Measurements from ENCODE around the gene DTX1. TPM values are rescaled to one million over a fixed set of nuclear protein-coding genes. Genes with fewer than 3 reads are reported as not detected.

DTX1 gene
- total and polyA plus RNA-seq, 4 donors: 2.1 to 33.2 (median 10.0) TPM

DNA sequence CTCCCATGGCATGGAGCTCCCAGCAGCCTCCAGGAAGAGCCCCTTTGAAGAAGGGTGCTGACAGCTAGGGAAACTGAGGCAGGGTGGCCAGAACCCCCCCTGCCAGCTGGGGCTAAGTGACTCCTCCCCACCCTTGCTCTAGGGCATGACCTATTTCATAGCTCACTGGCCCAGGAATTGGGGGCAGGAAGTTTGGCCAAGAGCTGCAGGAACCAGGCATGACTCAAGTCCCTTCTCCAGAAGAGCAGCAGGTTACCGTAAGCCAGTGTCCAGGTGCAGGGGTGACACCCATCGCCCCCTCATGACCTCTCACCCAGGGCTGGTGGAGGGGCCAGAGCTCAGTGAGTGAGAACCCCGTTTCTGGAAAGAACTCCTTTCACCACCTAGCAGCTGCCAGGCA is 77.1 kb downstream of the DTX1 start:
- 79% methylated on average over 3 of the region's 3 CpGs for WGBS
- Histone ChIP-seq H3K9ac (ENCODE audit: low read depth in 1 of 2, low read length in 2 of 2) (no peak overlapping the region), H3K36me3 (ENCODE audit: control insufficient read depth in 4 of 4, insufficient read depth in 3 of 4, low read depth in 1 of 4, low read length in 3 of 4) (no peaks in the 10 kb centered on the region), H3K4me1 (ENCODE audit: control insufficient read depth in 4 of 4, insufficient read depth in 4 of 4, low read length in 3 of 4) (peaks cover 0 to 4% (median 3%) of the 10 kb centered on the region in 4 donors), H3K27ac (ENCODE audit: low read depth in 1 of 2, low read length in 2 of 2) (no peak overlapping the region), H3K9me3 (ENCODE audit: control insufficient read depth in 4 of 4, low read length in 3 of 4) (no peaks in the 10 kb centered on the region), H3K27me3 (ENCODE audit: control insufficient read depth in 4 of 4, insufficient read depth in 4 of 4, low read length in 3 of 4) (peaks cover 0 to 5% (median 1%) of the 10 kb centered on the region in 4 donors), H3K4me3 (ENCODE audit: low read depth in 1 of 3, low read length in 3 of 3) (no peak overlapping the region)
- DNase-seq (ENCODE audit: low spot score): no peak
- TF ChIP-seq NR2F2 (IDR thresholded peaks at IDR 0.05): no peak
- TF ChIP-seq HNF4A (conservative IDR thresholded peaks at IDR 0.05): no peak
- TF ChIP-seq FOXA1 (IDR thresholded peaks at IDR 0.05): no peak
- TF ChIP-seq, protein P1, sequence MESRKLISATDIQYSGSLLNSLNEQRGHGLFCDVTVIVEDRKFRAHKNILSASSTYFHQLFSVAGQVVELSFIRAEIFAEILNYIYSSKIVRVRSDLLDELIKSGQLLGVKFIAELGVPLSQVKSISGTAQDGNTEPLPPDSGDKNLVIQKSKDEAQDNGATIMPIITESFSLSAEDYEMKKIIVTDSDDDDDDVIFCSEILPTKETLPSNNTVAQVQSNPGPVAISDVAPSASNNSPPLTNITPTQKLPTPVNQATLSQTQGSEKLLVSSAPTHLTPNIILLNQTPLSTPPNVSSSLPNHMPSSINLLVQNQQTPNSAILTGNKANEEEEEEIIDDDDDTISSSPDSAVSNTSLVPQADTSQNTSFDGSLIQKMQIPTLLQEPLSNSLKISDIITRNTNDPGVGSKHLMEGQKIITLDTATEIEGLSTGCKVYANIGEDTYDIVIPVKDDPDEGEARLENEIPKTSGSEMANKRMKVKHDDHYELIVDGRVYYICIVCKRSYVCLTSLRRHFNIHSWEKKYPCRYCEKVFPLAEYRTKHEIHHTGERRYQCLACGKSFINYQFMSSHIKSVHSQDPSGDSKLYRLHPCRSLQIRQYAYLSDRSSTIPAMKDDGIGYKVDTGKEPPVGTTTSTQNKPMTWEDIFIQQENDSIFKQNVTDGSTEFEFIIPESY (IDR thresholded peaks at IDR 0.05): no peak
- TF ChIP-seq, protein P2, sequence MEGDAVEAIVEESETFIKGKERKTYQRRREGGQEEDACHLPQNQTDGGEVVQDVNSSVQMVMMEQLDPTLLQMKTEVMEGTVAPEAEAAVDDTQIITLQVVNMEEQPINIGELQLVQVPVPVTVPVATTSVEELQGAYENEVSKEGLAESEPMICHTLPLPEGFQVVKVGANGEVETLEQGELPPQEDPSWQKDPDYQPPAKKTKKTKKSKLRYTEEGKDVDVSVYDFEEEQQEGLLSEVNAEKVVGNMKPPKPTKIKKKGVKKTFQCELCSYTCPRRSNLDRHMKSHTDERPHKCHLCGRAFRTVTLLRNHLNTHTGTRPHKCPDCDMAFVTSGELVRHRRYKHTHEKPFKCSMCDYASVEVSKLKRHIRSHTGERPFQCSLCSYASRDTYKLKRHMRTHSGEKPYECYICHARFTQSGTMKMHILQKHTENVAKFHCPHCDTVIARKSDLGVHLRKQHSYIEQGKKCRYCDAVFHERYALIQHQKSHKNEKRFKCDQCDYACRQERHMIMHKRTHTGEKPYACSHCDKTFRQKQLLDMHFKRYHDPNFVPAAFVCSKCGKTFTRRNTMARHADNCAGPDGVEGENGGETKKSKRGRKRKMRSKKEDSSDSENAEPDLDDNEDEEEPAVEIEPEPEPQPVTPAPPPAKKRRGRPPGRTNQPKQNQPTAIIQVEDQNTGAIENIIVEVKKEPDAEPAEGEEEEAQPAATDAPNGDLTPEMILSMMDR (IDR thresholded peaks at IDR 0.05; ENCODE audit: low read depth, low read length, missing input control): no peak
- no peak for TF ChIP-seq FOXA2 (IDR thresholded peaks at IDR 0.05)
- TF ChIP-seq, protein P3, sequence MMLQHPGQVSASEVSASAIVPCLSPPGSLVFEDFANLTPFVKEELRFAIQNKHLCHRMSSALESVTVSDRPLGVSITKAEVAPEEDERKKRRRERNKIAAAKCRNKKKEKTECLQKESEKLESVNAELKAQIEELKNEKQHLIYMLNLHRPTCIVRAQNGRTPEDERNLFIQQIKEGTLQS (IDR thresholded peaks at IDR 0.05): no peak
- TF ChIP-seq SP1 (IDR thresholded peaks at IDR 0.05): no peak
- no peak for TF ChIP-seq GABPA (IDR thresholded peaks at IDR 0.05 in 1 of 2, conservative IDR thresholded peaks at IDR 0.05 in 1 of 2)
- TF ChIP-seq RXRA (IDR thresholded peaks at IDR 0.05): no peak
- no peak for TF ChIP-seq JUND (IDR thresholded peaks at IDR 0.05)
- TF ChIP-seq RAD21 (IDR thresholded peaks at IDR 0.05): no peak
- TF ChIP-seq, protein P4, sequence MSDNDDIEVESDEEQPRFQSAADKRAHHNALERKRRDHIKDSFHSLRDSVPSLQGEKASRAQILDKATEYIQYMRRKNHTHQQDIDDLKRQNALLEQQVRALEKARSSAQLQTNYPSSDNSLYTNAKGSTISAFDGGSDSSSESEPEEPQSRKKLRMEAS (IDR thresholded peaks at IDR 0.05): no peak

DNA sequence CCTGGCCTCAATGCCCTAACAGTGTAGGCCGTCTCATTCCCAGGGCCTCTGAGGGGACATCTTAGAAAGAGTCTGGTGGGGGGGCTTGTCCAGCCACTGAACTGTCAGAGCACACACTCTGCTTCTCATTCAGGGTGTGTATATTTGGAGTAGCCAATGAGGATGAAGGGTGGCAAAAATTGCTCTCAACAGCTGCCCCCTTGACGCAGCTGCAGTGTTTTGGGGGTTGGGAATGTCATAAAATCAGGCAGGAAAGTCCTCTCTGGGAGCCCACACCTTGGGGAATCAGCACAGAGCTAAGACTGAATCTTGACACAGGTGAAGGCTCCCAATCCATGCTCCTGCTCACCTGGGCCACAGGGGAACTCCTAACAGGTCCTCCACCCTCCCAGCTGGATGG is 77.5 kb downstream of the DTX1 start:
- Histone ChIP-seq H3K9me3 (ENCODE audit: control insufficient read depth in 4 of 4, low read length in 3 of 4) (no peaks in the 10 kb centered on the region), H3K27ac (ENCODE audit: low read depth in 1 of 2, low read length in 2 of 2) (no peak overlapping the region), H3K27me3 (ENCODE audit: control insufficient read depth in 4 of 4, insufficient read depth in 4 of 4, low read length in 3 of 4) (peaks cover 0 to 5% (median 1%) of the 10 kb centered on the region in 4 donors), H3K4me3 (ENCODE audit: low read depth in 1 of 3, low read length in 3 of 3) (no peak overlapping the region), H3K4me1 (ENCODE audit: control insufficient read depth in 4 of 4, insufficient read depth in 4 of 4, low read length in 3 of 4) (peaks cover 0 to 4% (median 3%) of the 10 kb centered on the region in 4 donors), H3K36me3 (ENCODE audit: control insufficient read depth in 4 of 4, insufficient read depth in 3 of 4, low read depth in 1 of 4, low read length in 3 of 4) (no peaks in the 10 kb centered on the region), H3K9ac (ENCODE audit: low read depth in 1 of 2, low read length in 2 of 2) (no peak overlapping the region)
- DNase-seq (ENCODE audit: low spot score): no peak
- TF ChIP-seq SP1 (IDR thresholded peaks at IDR 0.05) (no peak), TAF1 (conservative IDR thresholded peaks at IDR 0.05) (no peak), FOXA1 (IDR thresholded peaks at IDR 0.05) (no peak), FOXA2 (IDR thresholded peaks at IDR 0.05) (no peak), NR2F2 (IDR thresholded peaks at IDR 0.05) (no peak), YY1 (IDR thresholded peaks at IDR 0.05) (no peak), EGR1 (IDR thresholded peaks at IDR 0.05; ENCODE audit: low read depth in 2 of 2) (no peak), HNF4G (IDR thresholded peaks at IDR 0.05) (no peak)
- TF ChIP-seq, protein P2 (IDR thresholded peaks at IDR 0.05; ENCODE audit: low read depth, low read length, missing input control): no peak
- TF ChIP-seq, protein P3 (IDR thresholded peaks at IDR 0.05): no peak
- 78% methylated on average over 2 of the region's 2 CpGs for WGBS

All from liver (tissue), 9 donors.